GM03348 (cell line): Measurements from ENCODE around the gene ALOX12.

ENCODE experiments used
- DNase-seq: peaks from one replicate; pipeline ENCODE4 v3.0.0; 2012; ENCODE audit warnings: low spot score

The ALOX12 gene

GRCh38 chr17:7022781-7023571 lies 27.1 kb downstream of the ALOX12 start, which contains the start of gene BCL6B:
TSS of gene BCL6B (plus strand) at chr17:7023050. CDS start at chr17:7023672, 622 bp downstream.
- DNase-seq: no peak

GRCh38 chr17:7023576-7024401 lies 27.9 kb downstream of the ALOX12 start:
- peak; percentile 85 for DNase-seq

- DNase-seq: no peak
Observed at GRCh38 chr17:7024402-7024785, 28.5 kb downstream of the ALOX12 start.

GRCh38 chr17:7025245-7025644 lies 29.4 kb downstream of the ALOX12 start:
- no peak for DNase-seq

- DNase-seq: no peak
Observed at GRCh38 chr17:7026471-7027115, 30.7 kb downstream of the ALOX12 start.

GRCh38 chr17:7027335-7027734 lies 31.5 kb downstream of the ALOX12 start:
- DNase-seq: no peak

GRCh38 chr17:7029096-7029495 lies 33.2 kb downstream of the ALOX12 start:
- no peak for DNase-seq

- no peak for DNase-seq
Observed at GRCh38 chr17:7029659-7030058, 33.8 kb downstream of the ALOX12 start.

- no peak for DNase-seq
Observed at GRCh38 chr17:7034955-7035590, 39.2 kb downstream of the ALOX12 start.

GRCh38 chr17:7035591-7036368 lies 39.9 kb downstream of the ALOX12 start, which contains the start of gene SLC16A13:
TSS of gene SLC16A13 (plus strand) at chr17:7036015. CDS start at chr17:7036383, 368 bp downstream.
- peak; percentile 99 for DNase-seq

GRCh38 chr17:7038025-7038862 lies 42.4 kb downstream of the ALOX12 start:
- no peak for DNase-seq

- no peak for DNase-seq
Observed at GRCh38 chr17:7039832-7040231, 44.0 kb downstream of the ALOX12 start.

GRCh38 chr17:7041607-7042500 lies 46.0 kb downstream of the ALOX12 start:
- no peak for DNase-seq

GRCh38 chr17:7042501-7043181 lies 46.8 kb downstream of the ALOX12 start:
- peak; percentile 38 for DNase-seq

- DNase-seq: no peak
Observed at GRCh38 chr17:7043182-7043496, 47.3 kb downstream of the ALOX12 start.

- peak; percentile 57 for DNase-seq
Observed at GRCh38 chr17:7043497-7044198, 47.8 kb downstream of the ALOX12 start, which contains the start of gene SLC16A11. TSS of gene SLC16A11 (minus strand) at chr17:7044092. CDS start at chr17:7043513, 579 bp downstream.

GRCh38 chr17:7045492-7046126 lies 49.8 kb downstream of the ALOX12 start:
- DNase-seq: peak; percentile 74
